GM12878 (cell line): Measurements from ENCODE around the gene GATA3. TPM values are rescaled to one million over a fixed set of nuclear protein-coding genes. Genes with fewer than 3 reads are reported as not detected.

Experiments
- ATAC-seq: fragments of 200-7000 bp; cut with Tn5 transposase; 3 replicates; pipeline ENCODE4 v1.9.1; 2020; ENCODE audit warnings: mild to moderate bottlenecking, moderate library complexity
- BruUV-seq: library from RNA; stranded (reverse); fragments of 400-500 nt; replicated peaks from 2 replicates; lab custom pipeline; 2021; lab: Mats Ljungman, UMichigan
- CTCF ChIA-PET: fragments of 300-600 bp; sonication (Branson Sonifier 250); formaldehyde crosslinking; extraction: SDS; loops from one replicate; lab custom pipeline; 2021; ENCODE audit warnings: inconsistent platforms; lab: Yijun Ruan, JAX
- POLR2A ChIA-PET: fragments of 350-600 bp; formaldehyde crosslinking; extraction: SDS; loops from one replicate; lab custom pipeline; 2021; ENCODE audit warnings: inconsistent platforms; lab: Charles Lee
- RAD21 ChIA-PET: fragments of 300-600 bp; sonication (Branson Sonifier 250); formaldehyde crosslinking; loops from one replicate; lab custom pipeline; 2023; ENCODE audit warnings: antibody characterized with exemption; ENCODE audit not compliant: unreplicated experiment; lab: Charles Lee
- SMC1A ChIA-PET: fragments of 300-600 bp; sonication (Branson Sonifier 250); formaldehyde crosslinking; loops from one replicate; lab custom pipeline; 2023; ENCODE audit not compliant: unreplicated experiment, uncharacterized antibody; lab: Charles Lee
- DNase-seq: peaks from one replicate; pipeline ENCODE4 v3.0.0-alpha.2; 2011; ENCODE audit warnings: low read depth, low spot score
- FAIRE-seq: peaks from 3 replicates; lab custom pipeline; 2011; peaks lifted over from hg19 to GRCh38; lab: Jason Lieb, UNC
- H2AFZ ChIP-seq: 2 replicates; pipeline ENCODE4 v1.6.0; 2011; ENCODE audit warnings: low read depth, low read length, control low read depth; ENCODE audit not compliant: control insufficient read depth
- H3K27ac ChIP-seq: 2 replicates; pipeline ENCODE4 v1.5.1; 2011; ENCODE audit warnings: control low read depth; ENCODE audit not compliant: control insufficient read depth, insufficient read depth
- H3K27me3 ChIP-seq, 2 experiments: replicated peaks in 1 of 2; 2 replicates each; pipeline versions ENCODE4 v1.6.0 to v1.6.1; 2011; ENCODE audit warnings: low read length in 1 of 2; ENCODE audit not compliant: control insufficient read depth in 2 of 2, insufficient read depth in 2 of 2
- H3K36me3 ChIP-seq, 2 experiments: 2 replicates each; pipeline ENCODE4 v1.5.1; 2011; ENCODE audit warnings: low read length in 1 of 2; ENCODE audit not compliant: control insufficient read depth in 2 of 2, insufficient read depth in 2 of 2
- H3K4me1 ChIP-seq: 2 replicates; pipeline ENCODE4 v1.6.1; 2011; ENCODE audit warnings: mild to moderate bottlenecking, low read length, moderate library complexity, mixed read lengths; ENCODE audit not compliant: control insufficient read depth, insufficient read depth
- H3K4me2 ChIP-seq: 2 replicates; pipeline ENCODE4 v1.6.0; 2011; ENCODE audit warnings: control low read depth; ENCODE audit not compliant: control insufficient read depth, insufficient read depth
- H3K4me3 ChIP-seq: fragments of 200-600 bp; sonication (generic); 2 replicates; pipeline ENCODE4 v1.5.1; 2016
- H3K79me2 ChIP-seq: 2 replicates; pipeline ENCODE4 v1.6.0; 2011; ENCODE audit warnings: low read length; ENCODE audit not compliant: control insufficient read depth, insufficient read depth
- H3K9ac ChIP-seq: 2 replicates; pipeline ENCODE4 v1.8.0; 2011; ENCODE audit warnings: low read length, control low read depth, mixed read lengths; ENCODE audit not compliant: control insufficient read depth, insufficient read depth
- H3K9me3 ChIP-seq: replicated peaks from 3 replicates; pipeline ENCODE4 v1.5.1; 2011; ENCODE audit warnings: mild to moderate bottlenecking, low read length; ENCODE audit not compliant: control insufficient read depth, insufficient read depth
- H4K20me1 ChIP-seq: 2 replicates; pipeline ENCODE4 v1.6.0; 2011; ENCODE audit not compliant: control insufficient read depth, insufficient read depth
- CBFB ChIP-seq: IDR thresholded peaks from 2 replicates; pipeline ENCODE4 v1.6.1; 2016; ENCODE audit warnings: antibody characterized with exemption, low read depth
- CBX3 ChIP-seq: fragments of 200-600 bp; sonication (generic); IDR thresholded peaks from 2 replicates; pipeline ENCODE4 v1.6.1; 2016; ENCODE audit warnings: low read depth, borderline replicate concordance
- CHD4 ChIP-seq: fragments of 200-600 bp; sonication (generic); IDR thresholded peaks from 2 replicates; pipeline ENCODE4 v1.6.1; 2016; ENCODE audit warnings: mild to moderate bottlenecking
- DPF2 ChIP-seq: fragments of 450-650 bp; IDR thresholded peaks from 2 replicates; pipeline ENCODE4 v1.6.1; 2017; ENCODE audit warnings: mild to moderate bottlenecking
- GATAD2B ChIP-seq: fragments of 450-650 bp; conservative IDR thresholded peaks from 2 replicates; pipeline ENCODE4 v1.6.1; 2017; ENCODE audit warnings: low read depth, mild to moderate bottlenecking, moderate library complexity
- IKZF1 ChIP-seq: fragments of 450-650 bp; conservative IDR thresholded peaks from 2 replicates; pipeline ENCODE4 v1.6.1; 2017; ENCODE audit warnings: antibody characterized with exemption, mild to moderate bottlenecking
- MLLT1 ChIP-seq: fragments of 450-650 bp; IDR thresholded peaks from 2 replicates; pipeline ENCODE4 v1.6.1; 2016; ENCODE audit warnings: mild to moderate bottlenecking
- MTA3 ChIP-seq: IDR thresholded peaks from 2 replicates; pipeline ENCODE4 v1.6.1; 2012; ENCODE audit warnings: low read length, inconsistent platforms, borderline replicate concordance
- NKRF ChIP-seq: fragments of 450-650 bp; conservative IDR thresholded peaks from 2 replicates; pipeline ENCODE4 v1.6.1; 2017; ENCODE audit warnings: mild to moderate bottlenecking, moderate library complexity
- NR2F1 ChIP-seq: fragments of 450-650 bp; conservative IDR thresholded peaks from 2 replicates; pipeline ENCODE4 v1.6.1; 2017; ENCODE audit warnings: mild to moderate bottlenecking
- PBX3 ChIP-seq: IDR thresholded peaks from 2 replicates; pipeline ENCODE4 v1.6.1; 2011; ENCODE audit warnings: mild to moderate bottlenecking, low read depth, low read length, moderate library complexity; ENCODE audit not compliant: insufficient replicate concordance
- RCOR1 ChIP-seq: conservative IDR thresholded peaks from 2 replicates; pipeline ENCODE4 v1.6.1; 2012; ENCODE audit warnings: low read depth, low read length, improper control_type of control experiment
- SMC3 ChIP-seq: IDR thresholded peaks from 2 replicates; pipeline ENCODE4 v1.6.1; 2011; ENCODE audit warnings: low read length, improper control_type of control experiment, borderline replicate concordance
- SUZ12 ChIP-seq: fragments of 200-600 bp; sonication (generic); IDR thresholded peaks from one replicate; pipeline ENCODE4 v1.6.1; 2018; ENCODE audit warnings: antibody characterized with exemption, mild to moderate bottlenecking; ENCODE audit not compliant: unreplicated experiment
- ZNF274 ChIP-seq: IDR thresholded peaks from one replicate; pipeline ENCODE4 v1.8.0; 2011; ENCODE audit not compliant: insufficient read length, insufficient read depth
- WGBS: methylation state at CpG from one replicate; pipeline ENCODE4 v1.1.6; 2016; ENCODE audit warnings: low lambda C conversion rate; ENCODE audit not compliant: insufficient replicate concordance, insufficient coverage; ENCODE audit errors: missing lambda C conversion rate; 5-methylcytosine and 5-hydroxymethylcytosine counted together
- in situ Hi-C: fragments of 300-500 bp; cut with MboI; formaldehyde crosslinking; loops from 9 replicates; pipeline ENCODE4 v1.14.3; 2018; ENCODE audit warnings: mixed read lengths
- intact Hi-C: fragments of 100-400 bp; cut with micrococcal nuclease; formaldehyde crosslinking; loops from one replicate; pipeline ENCODE4 v1.14.2; 2022; ENCODE audit not compliant: unreplicated experiment
- polyA plus RNA-seq, 11 experiments: library from polyadenylated mRNA; depleted of rRNA in 4 of 11; unstranded in 6 of 11; stranded (reverse) in 5 of 11; fragments of >200 nt; fragmentation: Nextera tagmentation in 4 of 11; fragmentation: Illumina TruSeq in 1 of 11; extraction: Ambion mirVana in 4 of 11; extraction: Trizol in 1 of 11; gene quantifications; 1 replicate in 1 of 11; 2 replicates in 10 of 11; pipeline versions ENCODE4 v1.2.1 to v1.2.3, GENCODE V29; 2011 to 2016; ENCODE audit warnings: inconsistent platforms in 2 of 11, missing spikeins in 2 of 11, low read depth in 1 of 11
- total RNA-seq, 4 experiments: library from RNA; depleted of rRNA in 3 of 4; stranded (reverse); fragments of >200 nt in 3 of 4; fragmentation: Illumina TruSeq in 1 of 4; extraction: Trizol in 1 of 4; gene quantifications; 2 replicates each; pipeline versions ENCODE4 v1.2.1 to v1.2.3, GENCODE V29; 2013 to 2021

GATA3 gene
- total and polyA plus RNA-seq, 10 of the 15 experiments (the other 5 are each of a cell fraction or from before 2014, with no cell fraction given): 0.08 to 0.80 (median 0.29) TPM

- POLR2A ChIA-PET: interaction anchor here (0.5 kb wide), 1 partner anchor 423 kb away, joined by 3 read pairs; no protein-coding TSS in a partner anchor
- CTCF ChIA-PET: interaction anchor here (1.4 kb wide), 1 partner anchor 421 kb away, joined by 3 read pairs; no protein-coding TSS in a partner anchor
- 35% methylated on average over 59 of the region's 85 CpGs for WGBS
- Histone ChIP-seq H3K27me3 (peaks cover 7 to 8% of the 10 kb centered on the region in 2 experiments; a peak in 3 of 4 replicates), H3K27ac (peak overlapping the region; percentile 25), H3K79me2 (no peaks in the 10 kb centered on the region), H3K4me3 (peak overlapping the region; percentile 63), H3K4me2 (peak overlapping the region; percentile 41), H2AFZ (peak overlapping the region; percentile 42), H3K9ac (peak overlapping the region; percentile 53; the same call in 1 of the 2 replicates), H3K9me3 (no peaks in the 10 kb centered on the region), H3K36me3 (no peaks in the 10 kb centered on the region), H4K20me1 (no peaks in the 10 kb centered on the region), H3K4me1 (peaks cover 3% of the 10 kb centered on the region; the same call in 1 of the 2 replicates)
- intact Hi-C loops: loop anchor here (10.0 kb wide), 3 partner anchors 309 to 1249 kb away; no protein-coding TSS in a partner anchor
- SMC1A ChIA-PET: interaction anchor here (0.7 to 1.6 kb wide), 2 partner anchors 12 to 48 kb away, joined by 3 to 7 read pairs; no protein-coding TSS in a partner anchor
- DNase-seq (no peak), ATAC-seq (peak; percentile 30), FAIRE-seq (no peak)
- RAD21 ChIA-PET: interaction anchor here (0.9 kb wide), 1 partner anchor 1152 kb away, joined by 3 read pairs; no protein-coding TSS in a partner anchor
- in situ Hi-C loops: no loop called here
- no TSS peak for BruUV-seq
- no peak for TF ChIP-seq SMC3
- TF ChIP-seq CBX3: no peak
- no peak for TF ChIP-seq MTA3
- no peak for TF ChIP-seq MLLT1
- 0 out of 2 replicates have a peak, but pooled peaks have one; percentile 30 for TF ChIP-seq GATAD2B
- TF ChIP-seq NR2F1: 0 out of 2 replicates have a peak, but pooled peaks have one; percentile 16
- no peak for TF ChIP-seq PBX3
- TF ChIP-seq RCOR1: no peak
- TF ChIP-seq ZNF274: no peak
- TF ChIP-seq SUZ12: no peak
- TF ChIP-seq DPF2: no peak
- TF ChIP-seq IKZF1: peak; percentile 37
- 0 out of 2 replicates have a peak, but pooled peaks have one; percentile 17 for TF ChIP-seq NKRF
- TF ChIP-seq CHD4: no peak
- TF ChIP-seq CBFB: no peak
Observed at GRCh38 chr10:8055420-8056349, 1.2 kb downstream of the GATA3 start.
